ENCODE results near the gene GRAMD2A. TPM values are rescaled to one million over a fixed set of nuclear protein-coding genes. Genes with fewer than 3 reads are reported as not detected.

Gene GRAMD2A
- total and polyA plus RNA-seq, 2 donors (not counting 3 experiments of a cell fraction or from before 2014, with no cell fraction given) = 0.08 to 0.29 TPM

DNA sequence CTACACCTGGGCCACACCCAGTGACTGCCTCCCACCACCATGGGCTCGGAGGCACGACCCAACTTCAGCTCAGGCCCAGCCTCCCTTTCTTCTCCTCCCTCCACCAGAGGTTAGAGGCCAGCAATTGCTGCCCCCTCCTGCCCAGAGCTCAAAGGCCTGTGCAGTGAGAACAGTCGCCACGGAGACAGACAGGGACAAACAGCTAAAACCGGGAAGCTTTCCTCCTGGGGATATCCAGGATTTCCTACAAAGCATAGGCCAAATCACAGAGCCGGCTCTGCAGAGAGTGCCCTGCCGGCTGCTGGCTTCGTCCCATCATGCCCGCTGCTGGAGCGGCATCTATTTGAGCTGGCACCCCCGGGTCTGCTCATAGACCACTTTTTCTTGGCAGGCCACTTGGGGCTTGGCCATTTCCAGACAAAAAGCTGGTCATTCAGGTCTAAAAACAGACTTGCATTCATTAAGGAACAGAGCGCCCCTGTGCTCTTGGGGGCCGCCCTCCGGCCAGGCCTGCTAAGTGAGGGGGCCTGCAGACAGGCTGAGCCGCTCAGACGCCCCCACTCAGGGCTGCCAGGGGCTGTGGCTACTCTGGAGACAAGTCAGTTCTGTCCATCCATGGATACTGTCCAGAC, 17.5 kb downstream of the GRAMD2A start:
- Histone ChIP-seq H4K20me1 (replicated peaks; ENCODE audit: control insufficient read depth, extremely low read depth, insufficient read depth, low read length) (no peaks in the 10 kb centered on the region), H3K9me3 (replicated peaks; ENCODE audit: control insufficient read depth, insufficient read depth, low read length) (no peaks in the 10 kb centered on the region), H3K36me3 (ENCODE audit: control insufficient read depth in 2 of 2, extremely low read depth in 1 of 2, insufficient read depth in 2 of 2, low read length in 2 of 2) (no peaks in the 10 kb centered on the region), H3K4me1 (ENCODE audit: control insufficient read depth, extremely low read depth, insufficient read depth, low read length) (no peaks in the 10 kb centered on the region), H3K4me2 (ENCODE audit: insufficient read depth, low read length) (no peak overlapping the region), H3K27ac (ENCODE audit: insufficient read depth, low read depth, low read length) (no peak overlapping the region), H3K79me2 (ENCODE audit: control insufficient read depth, insufficient read depth, low read length) (no peaks in the 10 kb centered on the region), H3K9ac (replicated peaks; ENCODE audit: extremely low read depth, insufficient read depth, low read length) (no peak overlapping the region), H2AFZ (ENCODE audit: low read depth, low read length) (no peak overlapping the region), H3K4me3 (replicated peaks in 1 of 3; ENCODE audit: insufficient read depth in 1 of 3, low read depth in 1 of 3, low read length in 3 of 3) (no peak overlapping the region), H3K9me1 (replicated peaks; ENCODE audit: control insufficient read depth, extremely low read depth, insufficient read depth, low read length) (no peaks in the 10 kb centered on the region), H3K27me3 (ENCODE audit: control insufficient read depth in 2 of 2, insufficient read depth in 2 of 2, low read length in 2 of 2) (peaks cover 15 to 17% of the 10 kb centered on the region in 2 experiments)
- dilution Hi-C loops (cut with MboI; ENCODE audit: extremely low pct_ligation_motif_present, low sequenced_read_pairs) (no loop called here), intact Hi-C loops (cut with micrococcal nuclease) (no loop called here)
- FAIRE-seq (no peak), DNase-seq (ENCODE audit: low read depth, low spot score) (no peak)
- TF ChIP-seq, protein P1, sequence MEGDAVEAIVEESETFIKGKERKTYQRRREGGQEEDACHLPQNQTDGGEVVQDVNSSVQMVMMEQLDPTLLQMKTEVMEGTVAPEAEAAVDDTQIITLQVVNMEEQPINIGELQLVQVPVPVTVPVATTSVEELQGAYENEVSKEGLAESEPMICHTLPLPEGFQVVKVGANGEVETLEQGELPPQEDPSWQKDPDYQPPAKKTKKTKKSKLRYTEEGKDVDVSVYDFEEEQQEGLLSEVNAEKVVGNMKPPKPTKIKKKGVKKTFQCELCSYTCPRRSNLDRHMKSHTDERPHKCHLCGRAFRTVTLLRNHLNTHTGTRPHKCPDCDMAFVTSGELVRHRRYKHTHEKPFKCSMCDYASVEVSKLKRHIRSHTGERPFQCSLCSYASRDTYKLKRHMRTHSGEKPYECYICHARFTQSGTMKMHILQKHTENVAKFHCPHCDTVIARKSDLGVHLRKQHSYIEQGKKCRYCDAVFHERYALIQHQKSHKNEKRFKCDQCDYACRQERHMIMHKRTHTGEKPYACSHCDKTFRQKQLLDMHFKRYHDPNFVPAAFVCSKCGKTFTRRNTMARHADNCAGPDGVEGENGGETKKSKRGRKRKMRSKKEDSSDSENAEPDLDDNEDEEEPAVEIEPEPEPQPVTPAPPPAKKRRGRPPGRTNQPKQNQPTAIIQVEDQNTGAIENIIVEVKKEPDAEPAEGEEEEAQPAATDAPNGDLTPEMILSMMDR (IDR thresholded peaks at IDR 0.05; ENCODE audit: extremely low read depth in 1 of 2, insufficient read depth in 1 of 2, low read depth in 1 of 2, low read length in 2 of 2) = no peak
- TF ChIP-seq MAX (IDR thresholded peaks at IDR 0.05; ENCODE audit: insufficient read depth, insufficient read length) (no peak), MYC (IDR thresholded peaks at IDR 0.05; ENCODE audit: low read depth, low read length) (no peak), GATA2 (IDR thresholded peaks at IDR 0.05; ENCODE audit: insufficient read depth, insufficient read length, low read depth, low read length) (no peak), POLR2A (IDR thresholded peaks at IDR 0.05; ENCODE audit: low read depth, low read length) (no peak), JUN (IDR thresholded peaks at IDR 0.05; ENCODE audit: borderline replicate concordance, insufficient read depth, insufficient read length, low read depth) (no peak), EZH2 (IDR thresholded peaks at IDR 0.05; ENCODE audit: borderline replicate concordance, low read depth, low read length, severe bottlenecking) (no peak), POLR2AphosphoS5 (IDR thresholded peaks at IDR 0.05; ENCODE audit: insufficient read depth, low read depth, low read length) (no peak), FOS (IDR thresholded peaks at IDR 0.05; ENCODE audit: borderline replicate concordance, insufficient read depth, low read length) (no peak)
- ChIA-PET CTCF (no interaction called here), POLR2A (no interaction called here)
- no TSS peak for BruUV-seq (replicated peaks)

Measured in endothelial cell of umbilical vein (primary cell).